KMS-11 (cell line): Measurements from ENCODE around the gene CIB4.

ENCODE experiments used
- H2AFZ ChIP-seq: fragments of 200-600 bp; sonication (generic); 2 replicates; pipeline ENCODE4 v1.6.1; 2016; ENCODE audit warnings: antibody characterized with exemption, mixed run types, low read depth
- H3K27ac ChIP-seq: fragments of 200-600 bp; sonication (generic); 2 replicates; pipeline ENCODE4 v1.6.1; 2016; ENCODE audit warnings: mild to moderate bottlenecking, mixed run types
- H3K27me3 ChIP-seq: fragments of 200-600 bp; sonication (generic); 2 replicates; pipeline ENCODE4 v1.6.1; 2017; ENCODE audit warnings: mild to moderate bottlenecking, low read depth, mixed run types, moderate library complexity; ENCODE audit not compliant: insufficient read depth
- H3K36me3 ChIP-seq: fragments of 200-600 bp; sonication (generic); 2 replicates; pipeline ENCODE4 v1.6.1; 2017; ENCODE audit warnings: mild to moderate bottlenecking, mixed run types; ENCODE audit not compliant: insufficient read depth
- H3K4me1 ChIP-seq: fragments of 200-600 bp; sonication (generic); 2 replicates; pipeline ENCODE4 v1.6.1; 2016; ENCODE audit warnings: mild to moderate bottlenecking, low read depth, mixed run types; ENCODE audit not compliant: poor library complexity, severe bottlenecking
- H3K4me2 ChIP-seq: fragments of 200-600 bp; sonication (generic); 2 replicates; pipeline ENCODE4 v1.7.0; 2016; ENCODE audit warnings: mild to moderate bottlenecking, mixed run types
- H3K4me3 ChIP-seq: fragments of 200-600 bp; sonication (generic); IDR thresholded peaks from 2 replicates; pipeline ENCODE4 v1.6.1; 2017; ENCODE audit warnings: low read depth, low read length, mixed read lengths; ENCODE audit not compliant: insufficient read depth
- H3K79me2 ChIP-seq: fragments of 200-600 bp; sonication (generic); 2 replicates; pipeline ENCODE4 v1.6.1; 2016; ENCODE audit warnings: low read depth, mixed run types; ENCODE audit not compliant: insufficient read depth
- H3K9ac ChIP-seq: fragments of 200-600 bp; sonication (generic); 2 replicates; pipeline ENCODE4 v1.6.1; 2016; ENCODE audit warnings: mild to moderate bottlenecking, mixed run types
- H4K20me1 ChIP-seq: fragments of 200-600 bp; sonication (generic); 2 replicates; pipeline ENCODE4 v1.6.1; 2016; ENCODE audit warnings: mild to moderate bottlenecking, mixed run types; ENCODE audit not compliant: insufficient read depth
- CTCF ChIP-seq: fragments of 200-600 bp; sonication (generic); conservative IDR thresholded peaks from 2 replicates; pipeline ENCODE4 v1.6.1; 2017; ENCODE audit warnings: low read depth, mild to moderate bottlenecking, antibody characterized with exemption, low read length, moderate library complexity, mixed read lengths

Gene CIB4

DNA sequence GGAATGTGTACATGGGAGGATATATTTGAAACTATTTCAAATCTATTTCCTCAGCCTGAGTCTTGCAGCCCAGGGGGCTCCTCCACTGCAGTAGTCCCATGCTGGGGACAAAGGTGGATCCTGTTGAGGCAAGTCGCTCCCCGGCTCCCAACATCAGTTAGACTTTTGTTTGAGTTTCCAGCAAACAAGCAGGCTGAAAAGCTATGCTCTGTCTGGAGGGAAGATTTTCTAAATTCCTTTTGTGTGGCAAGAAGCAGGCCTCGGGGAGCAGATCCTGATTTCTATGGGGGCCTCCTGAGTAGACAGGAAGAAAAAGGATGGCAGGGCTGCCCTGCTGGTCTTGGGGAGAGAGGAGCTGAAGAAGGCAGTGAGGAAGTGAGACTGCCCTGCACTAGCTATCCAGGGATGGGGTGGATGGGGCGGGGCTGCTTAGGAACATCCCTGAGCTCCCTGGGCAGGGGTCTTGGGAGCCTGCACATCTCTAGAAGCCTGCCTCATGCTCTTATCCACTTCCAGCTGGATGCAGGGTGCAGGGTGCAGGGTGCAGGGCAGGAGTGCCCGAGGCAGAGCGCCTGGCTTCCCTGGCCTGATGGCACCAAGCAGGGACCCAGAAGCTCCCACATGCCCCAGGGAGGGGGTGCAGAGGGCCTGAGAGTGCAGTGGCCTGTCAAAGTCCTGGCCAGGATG lies 6.0 kb upstream of the CIB4 start:
- Histone ChIP-seq H3K27me3 (peaks cover 13% of the 10 kb centered on the region; the same call in 1 of the 2 replicates), H2AFZ (no peak overlapping the region), H3K36me3 (no peaks in the 10 kb centered on the region), H3K9ac (no peak overlapping the region), H3K27ac (no peak overlapping the region), H3K79me2 (no peaks in the 10 kb centered on the region), H3K4me1 (no peaks in the 10 kb centered on the region), H3K4me2 (no peak overlapping the region), H4K20me1 (no peaks in the 10 kb centered on the region), H3K4me3 (no peak overlapping the region)
- TF ChIP-seq CTCF, result no peak

GRCh38 chr2:26645762-26646161 lies 4.6 kb upstream of the CIB4 start:
- H3K79me2 ChIP-seq, result no peaks in the 10 kb centered on the region
- H3K4me2 ChIP-seq, result no peak overlapping the region
- H4K20me1 ChIP-seq, result no peaks in the 10 kb centered on the region
- TF ChIP-seq CTCF, result no peak
- H3K27ac ChIP-seq, result no peak overlapping the region
- no peaks in the 10 kb centered on the region for H3K4me1 ChIP-seq
- no peak overlapping the region for H3K9ac ChIP-seq
- no peak overlapping the region for H2AFZ ChIP-seq
- no peak overlapping the region for H3K4me3 ChIP-seq
- H3K36me3 ChIP-seq, result no peaks in the 10 kb centered on the region
- peaks cover 13% of the 10 kb centered on the region; the same call in 1 of the 2 replicates for H3K27me3 ChIP-seq

GRCh38 chr2:26644188-26644835 lies 3.1 kb upstream of the CIB4 start:
- no peaks in the 10 kb centered on the region for H4K20me1 ChIP-seq

GRCh38 chr2:26642429-26642828 lies 1.3 kb upstream of the CIB4 start:
- TF ChIP-seq CTCF, result no peak
- no peaks in the 10 kb centered on the region for H3K27me3 ChIP-seq
- H4K20me1 ChIP-seq, result no peaks in the 10 kb centered on the region
- H2AFZ ChIP-seq, result no peak overlapping the region
- no peak overlapping the region for H3K4me2 ChIP-seq
- no peak overlapping the region for H3K27ac ChIP-seq
- H3K4me3 ChIP-seq, result no peak overlapping the region
- H3K9ac ChIP-seq, result no peak overlapping the region
- no peaks in the 10 kb centered on the region for H3K79me2 ChIP-seq
- H3K36me3 ChIP-seq, result no peaks in the 10 kb centered on the region
- no peaks in the 10 kb centered on the region for H3K4me1 ChIP-seq

More at GRCh38 chr2:26644188-26644835, 3.1 kb upstream of the CIB4 start:
- no peak overlapping the region for H2AFZ ChIP-seq
- no peak overlapping the region for H3K4me2 ChIP-seq
- H3K27ac ChIP-seq, result no peak overlapping the region
- no peaks in the 10 kb centered on the region for H3K36me3 ChIP-seq
- no peak for TF ChIP-seq CTCF
- H3K4me1 ChIP-seq, result no peaks in the 10 kb centered on the region
- H3K9ac ChIP-seq, result no peak overlapping the region
- H3K79me2 ChIP-seq, result no peaks in the 10 kb centered on the region
- no peak overlapping the region for H3K4me3 ChIP-seq
- peaks cover 6% of the 10 kb centered on the region; the same call in 1 of the 2 replicates for H3K27me3 ChIP-seq
